ENCODE measurements around the gene PTK7. TPM values are rescaled to one million over a fixed set of nuclear protein-coding genes. Genes with fewer than 3 reads are reported as not detected.
A peak's percentile ranks its signal among the peaks of the same experiment; 100 is the strongest.
"Not testable (repeated sequence)": the region's sequence is repeated elsewhere in the genome, so short reads cannot be mapped to it uniquely, and the experiment has no call there.

Gene PTK7
- total and polyA plus RNA-seq, 8 donors: 4.0 to 64.9 (median 27.4) TPM

GRCh38 chr6:43105538-43106222 lies 29.6 kb downstream of the PTK7 start:
- no peaks in the 10 kb centered on the region for H3K9me3 ChIP-seq
- no peaks in the 10 kb centered on the region for H3K27me3 ChIP-seq
- DNase-seq: no peak
- 85 to 91% (median 87%) methylated on average over 9 of the region's 9 CpGs for WGBS, 5 donors
- H3K27ac ChIP-seq: no peak overlapping the region
- no peaks in the 10 kb centered on the region for H3K36me3 ChIP-seq
- H3K4me3 ChIP-seq: no peak overlapping the region
- TF ChIP-seq CTCF (IDR thresholded peaks at IDR 0.05) (no peak), POLR2A (IDR thresholded peaks at IDR 0.05) (no peak), EP300 (IDR thresholded peaks at IDR 0.05) (no peak), POLR2AphosphoS5 (IDR thresholded peaks at IDR 0.05) (no peak)
- H3K4me1 ChIP-seq: no peaks in the 10 kb centered on the region
- intact Hi-C loops (cut with DNase I; ENCODE audit: low total_unique reads): no loop called here

GRCh38 chr6:43107344-43108062 lies 31.4 kb downstream of the PTK7 start:
- H3K4me1 ChIP-seq: no peaks in the 10 kb centered on the region
- TF ChIP-seq CTCF (IDR thresholded peaks at IDR 0.05) (no peak), POLR2AphosphoS5 (IDR thresholded peaks at IDR 0.05) (no peak), POLR2A (IDR thresholded peaks at IDR 0.05) (no peak), EP300 (IDR thresholded peaks at IDR 0.05) (no peak)
- H3K27ac ChIP-seq: no peak overlapping the region
- no peaks in the 10 kb centered on the region for H3K27me3 ChIP-seq
- 90 to 93% (median 92%) methylated on average over 12 of the region's 12 CpGs for WGBS, 5 donors
- DNase-seq: no peak
- H3K36me3 ChIP-seq: no peaks in the 10 kb centered on the region
- intact Hi-C loops (cut with DNase I; ENCODE audit: low total_unique reads): no loop called here
- no peak overlapping the region for H3K4me3 ChIP-seq
- H3K9me3 ChIP-seq: no peaks in the 10 kb centered on the region

- TF ChIP-seq POLR2A (IDR thresholded peaks at IDR 0.05): no peak
- no peak for TF ChIP-seq POLR2AphosphoS5 (IDR thresholded peaks at IDR 0.05)
- TF ChIP-seq EP300 (IDR thresholded peaks at IDR 0.05): no peak
- no peak for TF ChIP-seq CTCF (IDR thresholded peaks at IDR 0.05)
- Histone ChIP-seq H3K27me3 (no peaks in the 10 kb centered on the region), H3K4me1 (peaks cover 0 to 19% (median 8%) of the 10 kb centered on the region in 4 donors), H3K27ac (peak overlapping the region in 4 of 5 donors; percentile 54 to 84 (median 68)), H3K9me3 (no peaks in the 10 kb centered on the region), H3K4me3 (no peak overlapping the region), H3K36me3 (no peaks in the 10 kb centered on the region)
- intact Hi-C loops (cut with DNase I; ENCODE audit: low total_unique reads): no loop called here
- WGBS, 5 donors: 69 to 84% (median 77%) methylated on average over 12 of the region's 12 CpGs
- peak in 1 of 2 donors; percentile 58 for DNase-seq
Measured at GRCh38 chr6:43113431-43114260, 37.5 kb downstream of the PTK7 start.

GRCh38 chr6:43115365-43115764 lies 39.3 kb downstream of the PTK7 start:
- Histone ChIP-seq H3K9me3 (no peaks in the 10 kb centered on the region), H3K27ac (peak overlapping the region in 1 of 5 donors; percentile 84), H3K4me1 (peaks cover 0 to 19% (median 9%) of the 10 kb centered on the region in 4 donors), H3K27me3 (no peaks in the 10 kb centered on the region), H3K36me3 (no peaks in the 10 kb centered on the region), H3K4me3 (no peak overlapping the region)
- TF ChIP-seq POLR2A (IDR thresholded peaks at IDR 0.05) (no peak), CTCF (IDR thresholded peaks at IDR 0.05) (no peak), EP300 (IDR thresholded peaks at IDR 0.05) (no peak), POLR2AphosphoS5 (IDR thresholded peaks at IDR 0.05) (no peak)
- intact Hi-C loops (cut with DNase I; ENCODE audit: low total_unique reads): no loop called here
- WGBS, 5 donors: 83 to 92% (median 87%) methylated on average over 5 to 6 of the region's 6 CpGs
- no peak for DNase-seq

- intact Hi-C loops (cut with DNase I; ENCODE audit: low total_unique reads); H3K9me3 ChIP-seq: not testable (repeated sequence)
Measured at GRCh38 chr6:43117466-43117865, 41.4 kb downstream of the PTK7 start.

More at GRCh38 chr6:43117466-43117865, 41.4 kb downstream of the PTK7 start:
- peaks cover 0 to 29% (median 13%) of the 10 kb centered on the region in 4 donors for H3K4me1 ChIP-seq
- not testable (repeated sequence) for DNase-seq, H3K27ac ChIP-seq, H3K27me3 ChIP-seq, H3K4me3 ChIP-seq, H3K36me3 ChIP-seq
- 82 to 95% (median 94%) methylated on average over 8 of the region's 8 CpGs for WGBS, 5 donors
